HG03196 (cell line): Measurements from ENCODE around the gene PTPRK.
A peak's percentile ranks its signal among the peaks of the same experiment; 100 is the strongest.

Experiments used
- ATAC-seq: cut with Tn5 transposase; IDR thresholded peaks from one replicate; pipeline ENCODE4 v1.9.1; 2021; ENCODE audit not compliant: unreplicated experiment

Gene PTPRK

DNA sequence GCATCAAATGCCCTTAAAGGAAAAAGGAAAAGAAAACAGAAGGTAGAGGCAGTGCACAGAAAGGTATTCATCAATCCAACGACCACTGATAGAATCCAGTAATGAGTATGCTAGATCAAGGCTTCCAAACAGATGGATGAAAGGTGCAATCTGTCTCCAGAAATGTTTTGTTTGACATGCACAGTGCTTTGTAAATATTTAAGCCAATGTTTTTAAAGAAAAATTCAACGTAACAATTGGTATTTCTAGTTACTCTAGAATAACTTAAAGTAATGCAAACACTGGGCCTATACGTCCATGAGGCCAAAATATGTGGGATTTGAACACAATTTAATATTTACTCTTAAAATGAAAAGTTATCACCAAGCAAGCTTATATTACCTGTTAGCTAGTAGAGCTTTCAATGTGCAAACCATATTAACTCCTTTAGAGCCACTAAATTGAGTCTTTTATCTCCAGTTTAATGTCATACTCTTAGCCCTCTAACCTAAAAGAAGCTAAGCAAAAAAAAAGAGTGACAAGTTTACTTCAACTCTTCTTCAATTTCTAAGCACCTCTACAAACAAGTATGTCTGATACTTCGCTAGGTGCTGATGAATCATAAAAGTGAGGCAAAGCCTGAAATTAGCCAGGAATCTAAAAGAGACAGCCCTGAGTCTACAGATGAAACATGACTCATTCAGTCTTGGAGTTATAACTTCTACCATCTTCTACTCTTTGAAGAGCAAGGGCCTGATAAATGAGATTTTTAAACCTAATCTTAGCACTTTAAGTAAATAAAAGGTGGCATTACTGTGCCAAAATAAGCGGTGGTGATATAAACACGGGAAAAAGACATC is 169.8 kb downstream of the PTPRK start:
- ATAC-seq, result no peak

DNA sequence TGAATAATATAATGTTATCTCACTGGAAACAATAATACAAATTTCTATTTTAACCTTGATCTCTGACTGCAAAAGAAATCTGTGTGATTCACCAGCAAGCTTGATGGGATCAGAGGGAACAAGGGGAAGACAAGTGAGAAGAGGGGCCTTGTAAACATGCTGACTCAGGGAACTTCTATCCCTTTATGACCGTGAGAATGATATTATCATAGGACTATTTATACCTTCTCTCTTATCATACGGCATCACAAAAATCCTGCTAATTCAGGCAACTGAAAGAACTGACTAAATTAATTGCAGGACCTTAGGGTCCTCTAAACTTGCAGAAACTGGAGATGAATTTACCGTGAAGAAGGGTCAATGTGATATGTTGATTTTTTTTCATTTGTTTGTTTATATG is 173.3 kb downstream of the PTPRK start:
- ATAC-seq, result no peak

DNA sequence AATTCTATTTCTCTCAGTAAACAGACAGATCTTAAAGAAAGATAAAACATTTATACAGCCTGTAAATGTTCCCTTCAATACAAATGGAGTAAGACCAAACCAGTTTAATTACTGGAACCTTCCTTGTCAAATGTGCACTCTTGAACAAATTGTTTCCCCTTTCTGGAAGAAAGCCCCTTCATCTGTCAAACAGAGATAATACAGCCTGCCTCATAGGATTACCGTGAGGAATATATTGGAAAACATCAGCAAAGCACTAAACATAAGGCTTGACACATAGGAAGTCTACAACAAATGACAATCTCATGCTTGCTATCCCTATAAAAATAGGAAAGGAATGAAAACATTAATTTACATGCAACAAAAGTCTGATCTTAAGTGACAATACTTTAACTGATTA is 173.8 kb downstream of the PTPRK start:
- no peak for ATAC-seq

DNA sequence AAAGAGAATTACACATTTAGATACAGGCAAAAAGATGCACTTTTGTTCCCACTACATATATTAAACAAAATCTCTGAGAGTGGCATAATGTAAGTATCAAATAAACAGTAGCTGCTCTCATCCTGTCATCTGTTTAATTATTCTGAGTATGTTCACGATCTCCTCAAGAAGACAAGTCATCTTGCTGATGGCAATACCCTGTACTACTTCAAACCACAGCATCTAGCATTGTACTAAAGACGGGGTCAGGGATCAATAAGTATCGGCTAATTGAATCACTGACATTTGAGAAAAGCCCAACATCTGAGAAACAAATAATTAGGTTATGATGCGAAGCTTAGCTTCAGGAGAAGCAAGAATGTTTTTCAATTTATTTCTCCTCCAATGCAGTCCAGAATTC is 175.1 kb downstream of the PTPRK start:
- no peak for ATAC-seq

DNA sequence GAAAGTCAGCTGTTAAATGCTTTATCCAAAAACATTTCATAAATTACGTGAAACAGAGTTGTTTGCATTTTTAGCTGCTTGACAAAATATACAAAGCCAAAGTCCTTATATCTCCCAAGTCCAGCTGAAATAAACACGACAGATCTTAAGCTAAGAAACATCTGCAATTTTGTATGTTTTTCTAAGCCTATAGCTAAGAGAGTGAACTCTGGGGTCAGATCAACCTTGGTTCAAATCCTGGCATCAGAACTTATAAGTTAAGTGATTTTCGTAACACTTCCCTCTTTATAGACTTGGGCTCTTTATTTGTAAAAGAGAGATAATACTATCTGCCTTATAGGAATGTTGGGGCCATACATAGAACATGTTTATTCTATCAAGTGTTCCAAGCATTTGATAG is 176.7 kb downstream of the PTPRK start:
- no peak for ATAC-seq

DNA sequence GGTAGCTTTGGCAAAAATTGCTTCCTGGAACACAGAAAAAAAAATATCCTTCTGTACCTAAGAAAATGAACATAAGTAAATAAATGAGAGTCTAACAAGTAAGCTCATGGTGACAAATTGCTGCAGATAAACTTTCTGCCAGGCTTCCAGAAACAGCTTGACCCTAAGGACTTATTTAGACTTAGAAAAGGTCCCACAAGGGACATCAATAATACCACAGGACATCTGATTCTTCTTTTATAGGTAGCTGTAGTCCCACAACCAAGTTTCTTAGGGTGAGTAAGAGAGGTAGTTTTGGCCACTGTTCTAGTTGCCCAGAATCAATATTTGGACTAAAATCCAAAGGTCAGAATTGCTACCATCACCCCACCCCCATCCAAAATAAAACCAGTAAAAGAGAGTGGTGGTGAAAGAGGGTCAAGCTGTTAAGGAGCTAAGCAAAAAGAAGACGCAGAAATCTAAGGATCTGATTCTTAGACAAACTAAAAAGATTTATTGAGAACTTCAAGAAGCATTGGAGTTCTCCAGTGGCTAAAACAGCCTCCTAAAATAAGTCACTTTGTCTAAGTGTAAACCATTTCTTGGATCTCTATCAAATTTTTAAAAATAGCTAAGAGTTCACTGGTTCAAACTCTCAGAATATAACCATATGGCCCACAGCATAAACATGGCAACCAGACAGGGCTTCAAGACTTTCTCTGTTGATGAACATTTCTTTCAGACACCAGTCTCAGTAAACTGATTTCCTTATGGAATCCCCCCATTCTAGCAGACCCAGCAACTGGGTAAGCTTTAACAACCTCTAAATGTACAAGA is 180.6 kb downstream of the PTPRK start:
- no peak for ATAC-seq

DNA sequence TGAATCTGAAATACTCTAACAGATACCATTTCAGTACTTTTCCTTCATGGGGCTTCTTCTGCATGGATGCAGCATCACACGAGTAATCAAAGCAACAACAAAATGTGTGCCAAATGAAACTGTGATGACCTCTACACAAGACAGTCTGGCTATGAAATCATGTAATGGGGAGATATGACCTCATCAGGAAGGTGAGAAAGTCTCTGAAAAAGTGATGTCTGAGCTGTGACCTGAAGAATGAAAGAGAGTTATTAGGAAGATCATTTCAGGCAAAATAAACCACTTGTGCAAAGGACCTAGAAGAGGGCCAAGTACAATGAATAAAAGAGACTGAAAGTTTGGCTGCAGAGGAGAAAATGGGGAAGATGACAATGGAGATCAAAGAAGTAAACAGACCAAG is 182.8 kb downstream of the PTPRK start:
- ATAC-seq, result no peak

DNA sequence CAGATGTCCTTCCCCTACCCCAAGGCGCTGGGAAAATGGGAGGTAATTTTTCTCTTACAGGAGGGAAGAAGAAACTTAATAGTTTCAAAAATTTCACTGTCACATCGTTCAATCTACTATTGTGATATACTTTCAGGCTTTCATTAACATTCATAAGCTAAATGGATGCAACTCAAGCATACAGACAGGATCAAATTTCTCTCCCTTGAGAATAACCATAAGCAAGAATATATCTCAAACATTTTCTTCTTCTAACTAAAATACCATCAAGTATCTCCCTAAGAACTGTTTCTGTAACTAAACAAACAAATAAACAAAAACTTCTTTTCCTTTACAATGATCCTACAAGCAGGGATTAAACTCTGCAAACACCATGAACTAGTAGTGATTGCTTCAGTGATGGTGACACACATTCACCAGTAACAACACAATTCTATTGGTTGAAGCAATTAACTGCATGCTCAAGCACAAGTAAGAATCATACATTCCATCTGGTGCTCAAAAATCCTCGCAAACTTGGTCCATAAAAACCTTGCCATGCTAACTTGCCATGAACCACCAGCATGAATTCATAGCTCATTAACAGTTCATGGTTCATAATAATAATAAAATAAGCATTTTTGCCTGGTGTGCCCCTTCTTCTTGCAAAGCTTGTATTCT is 183.8 kb downstream of the PTPRK start:
- no peak for ATAC-seq

DNA sequence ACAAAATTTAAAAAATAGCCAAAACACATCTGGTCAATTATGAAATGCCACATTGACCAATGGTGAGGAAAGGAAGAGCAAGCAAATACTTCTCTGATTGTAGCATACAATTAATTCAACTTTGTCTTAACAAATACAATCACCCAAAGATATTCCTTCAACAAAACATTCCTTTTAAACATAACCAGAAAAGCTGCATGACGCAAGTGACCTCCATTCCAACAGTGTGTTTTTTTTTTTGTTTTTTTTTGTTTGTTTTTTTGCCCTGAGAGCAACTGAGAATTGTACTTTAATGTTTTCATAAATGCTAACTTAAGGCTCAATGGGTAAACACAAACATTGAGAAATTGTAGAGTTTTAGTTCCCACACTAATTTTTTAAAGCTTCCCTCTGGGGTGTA is 184.4 kb downstream of the PTPRK start:
- no peak for ATAC-seq

DNA sequence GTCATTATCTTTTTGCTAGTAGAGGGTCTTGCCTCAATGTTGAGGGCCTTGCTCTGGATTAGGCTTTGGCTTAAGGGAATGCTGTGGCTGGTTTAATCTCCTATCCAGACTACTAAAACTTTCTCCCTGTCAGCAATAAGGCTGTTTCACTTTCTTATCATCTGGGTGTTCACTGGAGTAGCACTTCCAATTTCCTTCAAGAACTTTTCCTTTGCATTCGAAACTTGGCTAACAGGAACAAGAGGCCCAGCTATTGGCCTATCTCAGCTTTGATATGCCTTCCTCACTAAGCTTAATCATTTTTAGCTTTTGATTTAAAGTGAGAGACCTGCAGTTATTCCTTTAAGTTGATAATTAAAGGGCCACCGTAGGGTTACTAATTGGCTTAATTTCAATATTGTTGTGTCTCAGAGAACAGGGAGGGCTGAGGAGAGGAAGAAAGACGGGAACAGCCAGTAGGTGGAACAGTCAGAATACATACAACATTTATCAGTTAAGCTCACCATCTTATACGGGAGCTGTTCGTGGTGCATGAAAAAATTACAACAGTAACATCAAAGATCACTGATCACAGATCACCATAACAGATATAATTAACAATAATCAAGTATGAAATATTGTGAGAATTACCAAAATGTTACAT is 186.7 kb downstream of the PTPRK start:
- no peak for ATAC-seq

DNA sequence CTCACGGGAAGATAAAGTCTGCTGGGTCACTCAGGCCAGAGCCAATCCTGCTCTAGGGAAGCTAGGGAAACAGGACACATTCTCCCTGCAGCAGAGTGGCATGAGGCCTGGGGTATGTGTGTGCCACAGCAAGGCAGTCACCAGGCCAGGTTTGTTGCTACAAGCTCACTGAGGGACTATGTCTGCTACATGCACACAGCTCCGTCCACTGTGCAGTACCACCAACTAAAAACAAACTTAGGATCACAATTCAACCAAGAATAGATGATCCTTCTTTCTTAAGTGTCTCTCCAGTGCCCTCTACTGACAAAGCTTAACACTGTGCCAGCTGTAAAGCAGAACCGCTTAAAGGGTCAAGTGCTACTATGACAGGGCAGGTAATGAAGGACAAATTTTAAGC is 192.5 kb downstream of the PTPRK start:
- ATAC-seq, result peak; percentile 68

DNA sequence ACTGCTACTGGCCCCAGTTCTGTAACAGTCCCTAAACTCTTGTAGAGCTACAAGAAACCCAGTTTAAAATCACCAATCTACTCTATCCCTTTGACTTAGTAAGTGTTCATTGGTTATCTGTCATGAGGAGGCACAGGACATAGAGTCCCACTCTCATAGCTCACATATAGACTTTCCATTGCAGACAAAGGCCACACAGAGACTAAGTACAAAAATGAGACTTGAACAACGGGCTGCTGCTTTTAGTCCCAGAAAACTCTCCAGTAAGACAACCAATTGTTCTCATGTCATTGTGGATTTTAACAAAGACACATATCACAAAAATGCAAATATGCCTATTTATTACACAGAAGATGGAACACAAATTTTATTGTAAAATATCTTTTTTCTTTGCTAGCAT is 197.4 kb downstream of the PTPRK start:
- no peak for ATAC-seq

DNA sequence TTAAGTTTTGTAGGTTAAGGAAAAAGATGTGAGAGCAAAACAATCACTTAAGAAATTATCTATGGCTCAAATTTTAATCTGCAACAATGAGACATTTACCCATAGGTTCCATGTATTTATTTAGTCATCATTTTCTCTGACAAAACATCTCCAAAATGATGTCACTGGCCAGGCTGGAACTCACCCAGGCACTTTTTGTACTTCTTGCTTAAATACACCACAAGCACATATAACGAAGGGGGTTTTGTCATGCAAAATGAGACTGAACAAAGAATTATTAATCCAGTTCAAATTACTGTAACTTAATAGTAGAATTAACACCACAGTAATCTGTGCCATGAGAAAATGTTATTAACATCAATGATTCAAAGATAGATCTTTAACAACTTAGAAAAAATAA is 200.5 kb downstream of the PTPRK start:
- ATAC-seq, result no peak

DNA sequence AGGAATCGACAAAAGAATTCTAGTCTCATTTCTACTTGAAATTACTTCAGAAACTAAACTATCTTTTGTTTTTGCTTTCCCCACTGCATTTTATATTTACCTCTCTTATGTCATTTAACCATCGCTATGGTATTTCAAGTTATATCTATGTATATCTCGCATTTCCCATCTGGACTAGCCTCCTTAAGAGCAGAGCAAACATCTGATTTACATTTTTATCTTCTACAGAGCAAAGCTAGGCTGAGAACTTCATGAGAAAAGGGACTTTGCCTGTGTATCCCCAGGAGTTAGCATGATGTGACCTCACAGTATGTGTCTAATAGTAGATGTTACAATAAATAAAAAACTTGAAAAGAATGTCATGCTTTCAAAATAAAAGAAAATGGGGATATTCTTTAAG is 201.2 kb downstream of the PTPRK start:
- no peak for ATAC-seq

DNA sequence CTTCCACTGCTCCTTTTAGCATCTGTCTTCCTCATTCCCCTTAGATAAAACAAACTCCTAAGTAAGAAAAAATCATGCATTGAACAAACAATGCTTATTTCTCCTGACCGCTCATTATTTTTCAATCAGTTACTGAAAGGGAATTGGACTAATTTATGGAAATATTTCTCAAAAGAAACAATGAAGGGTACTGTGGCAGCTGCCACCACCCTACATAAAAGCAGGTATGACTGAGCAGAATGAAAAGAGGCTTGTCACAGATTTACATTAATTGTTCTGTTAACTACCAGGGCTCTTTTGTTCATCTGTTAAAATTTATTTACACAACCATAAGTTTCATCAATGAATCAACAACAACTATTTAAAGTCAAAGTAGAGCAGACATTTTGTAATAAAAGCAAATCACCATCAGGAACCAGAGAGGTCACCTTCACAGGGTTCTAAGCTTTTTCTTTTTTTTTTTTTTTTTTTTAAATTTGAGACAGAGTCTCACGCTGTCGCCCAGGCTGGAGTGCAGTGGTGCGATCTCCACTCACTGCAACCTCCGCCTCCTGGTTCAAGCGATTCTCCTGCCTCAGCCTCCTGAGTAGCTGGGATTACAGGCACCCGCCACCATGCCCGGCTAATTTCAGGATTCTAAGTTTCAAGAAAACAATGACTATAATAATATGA is 204.0 kb downstream of the PTPRK start:
- no peak for ATAC-seq

DNA sequence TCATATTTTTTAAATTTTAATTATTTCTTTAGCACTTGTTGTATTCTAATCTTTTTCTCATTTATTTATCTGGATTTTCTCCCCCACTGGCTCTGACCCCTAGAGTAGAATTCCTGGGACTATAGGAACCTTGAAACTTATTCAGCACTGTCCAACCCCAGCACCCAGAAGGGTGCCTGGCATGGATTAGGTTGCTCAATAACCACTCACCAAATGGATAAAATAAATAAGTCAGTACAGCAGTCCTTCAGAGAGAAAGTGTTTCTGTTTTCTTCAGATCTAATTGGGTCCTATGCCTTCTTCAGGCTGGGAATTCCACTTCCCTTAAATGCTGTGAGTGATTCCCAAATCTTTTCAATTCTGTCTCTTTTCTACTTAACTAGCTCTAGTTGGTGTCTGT is 206.2 kb downstream of the PTPRK start:
- ATAC-seq, result no peak

DNA sequence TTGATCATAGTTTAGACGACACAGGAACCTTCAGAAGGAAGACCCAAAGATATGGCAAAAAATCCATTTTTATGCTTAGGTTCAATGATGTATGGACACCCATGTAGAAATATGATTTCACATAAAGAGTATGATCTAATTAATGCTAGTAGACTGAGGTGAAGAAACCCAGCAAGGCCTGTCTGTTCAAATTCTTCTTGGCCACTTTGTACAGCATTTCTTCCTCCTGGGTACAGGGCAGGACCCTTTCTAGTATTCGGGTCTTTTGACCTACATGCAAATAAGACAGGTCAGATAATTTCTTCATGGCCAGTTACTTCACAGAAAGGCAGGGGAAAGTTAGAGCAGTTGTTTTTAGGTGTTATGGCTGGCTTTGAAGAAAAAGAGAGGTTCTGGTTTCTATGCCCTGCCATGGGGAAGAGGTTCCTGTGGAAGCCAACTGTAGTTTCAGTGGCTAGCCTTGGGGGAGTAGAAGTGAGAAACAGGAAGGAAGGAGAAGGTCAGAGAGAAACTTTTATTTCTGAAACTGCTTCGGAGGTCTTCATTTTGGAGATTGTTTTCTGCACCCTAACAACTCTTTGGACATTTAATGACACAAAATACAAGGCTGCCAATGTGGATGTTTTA is 208.3 kb downstream of the PTPRK start:
- ATAC-seq, result no peak

DNA sequence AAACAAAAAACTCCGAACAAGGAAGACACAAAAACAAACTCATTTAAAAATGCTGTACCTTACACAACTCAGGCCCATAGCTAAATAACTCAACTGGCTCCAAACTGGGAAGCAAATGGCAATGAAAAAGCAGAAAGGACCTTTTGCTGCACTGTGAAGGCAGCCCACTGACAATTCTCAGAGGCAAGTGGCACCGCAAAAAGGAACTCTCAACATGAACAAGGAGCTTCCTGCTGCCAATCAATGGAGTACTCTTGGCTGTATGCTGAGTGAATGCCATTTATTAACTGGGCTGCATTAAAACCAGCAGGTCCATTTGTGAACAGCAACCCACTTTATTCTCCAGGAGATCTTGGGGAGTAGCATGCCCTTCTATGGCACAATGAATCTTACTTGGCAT is 209.9 kb downstream of the PTPRK start:
- no peak for ATAC-seq

DNA sequence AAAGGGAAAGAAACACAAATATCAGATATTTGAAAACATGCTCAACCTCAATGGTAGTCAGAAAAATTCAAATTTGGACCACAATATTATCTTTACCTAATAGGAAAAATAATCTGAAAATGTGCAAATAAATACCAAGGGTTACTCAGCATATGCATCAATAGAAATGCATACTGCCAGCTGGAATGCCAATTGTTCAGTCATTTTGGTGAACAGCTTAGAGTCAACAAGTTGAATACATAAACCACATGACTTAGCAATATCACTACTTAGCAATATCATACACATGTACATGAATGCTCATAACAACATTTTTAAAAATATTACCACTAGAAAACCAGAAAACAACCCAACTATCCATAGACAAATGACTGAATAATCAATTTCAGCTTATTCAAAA is 212.7 kb downstream of the PTPRK start:
- ATAC-seq, result no peak

DNA sequence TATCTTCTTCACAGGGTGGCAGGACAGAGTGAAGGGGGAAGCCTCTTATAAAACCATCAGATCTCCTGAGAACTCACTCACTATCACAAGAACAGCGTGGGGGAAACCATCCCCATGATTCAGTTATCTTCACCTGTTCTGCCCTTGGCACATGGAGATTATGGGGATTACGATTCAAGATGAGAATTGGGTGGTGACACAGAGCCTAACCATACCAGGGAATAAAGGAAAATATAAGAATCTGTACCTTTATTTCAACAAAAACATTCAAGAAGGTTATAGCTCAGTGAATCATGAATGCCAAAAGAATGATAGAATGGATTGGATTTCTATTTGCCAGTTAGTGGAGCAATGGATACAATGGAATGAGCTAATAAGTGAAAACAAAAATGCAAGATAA is 214.4 kb downstream of the PTPRK start:
- no peak for ATAC-seq
